HUDEP-2 (cell line): ENCODE data around the gene MTURN.
"Not testable (repeated sequence)": the region's sequence is repeated elsewhere in the genome, so short reads cannot be mapped to it uniquely, and the experiment has no call there.

Experiments
- DNase-seq, 76 experiments: peaks; one replicate each; lab custom pipeline; 2025; ENCODE audit not compliant: unreplicated experiment in 76 of 76; lab: John Stamatoyannopoulos, UW

The MTURN gene

GRCh38 chr7:30176463-30177109 is 41.8 kb downstream of the MTURN start:
- DNase-seq, result peak in 22 of 76 experiments; percentile 7 to 58 (median 22)

DNA sequence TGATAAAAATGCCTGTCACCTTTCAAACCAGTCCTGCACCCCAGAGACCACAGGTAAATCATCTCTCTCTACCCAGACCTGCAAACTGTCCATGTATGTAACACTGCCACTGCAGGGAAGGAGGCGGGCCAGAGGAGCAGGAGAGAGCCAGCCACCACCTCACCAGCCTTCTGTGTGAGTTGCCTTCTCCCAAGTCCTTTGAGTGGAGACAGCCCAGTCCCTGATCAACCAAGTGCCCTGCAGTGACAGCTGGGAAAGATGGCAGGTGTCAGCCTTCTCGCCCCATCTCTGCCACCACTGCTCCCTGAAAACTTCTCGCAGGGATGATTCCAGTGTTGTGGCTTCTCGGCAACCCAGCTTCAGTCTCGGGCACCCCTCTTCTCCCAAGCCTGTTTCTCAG is 42.4 kb downstream of the MTURN start:
- DNase-seq, result no peak

GRCh38 chr7:30177965-30178364 is 43.2 kb downstream of the MTURN start:
- DNase-seq, result no peak

DNA sequence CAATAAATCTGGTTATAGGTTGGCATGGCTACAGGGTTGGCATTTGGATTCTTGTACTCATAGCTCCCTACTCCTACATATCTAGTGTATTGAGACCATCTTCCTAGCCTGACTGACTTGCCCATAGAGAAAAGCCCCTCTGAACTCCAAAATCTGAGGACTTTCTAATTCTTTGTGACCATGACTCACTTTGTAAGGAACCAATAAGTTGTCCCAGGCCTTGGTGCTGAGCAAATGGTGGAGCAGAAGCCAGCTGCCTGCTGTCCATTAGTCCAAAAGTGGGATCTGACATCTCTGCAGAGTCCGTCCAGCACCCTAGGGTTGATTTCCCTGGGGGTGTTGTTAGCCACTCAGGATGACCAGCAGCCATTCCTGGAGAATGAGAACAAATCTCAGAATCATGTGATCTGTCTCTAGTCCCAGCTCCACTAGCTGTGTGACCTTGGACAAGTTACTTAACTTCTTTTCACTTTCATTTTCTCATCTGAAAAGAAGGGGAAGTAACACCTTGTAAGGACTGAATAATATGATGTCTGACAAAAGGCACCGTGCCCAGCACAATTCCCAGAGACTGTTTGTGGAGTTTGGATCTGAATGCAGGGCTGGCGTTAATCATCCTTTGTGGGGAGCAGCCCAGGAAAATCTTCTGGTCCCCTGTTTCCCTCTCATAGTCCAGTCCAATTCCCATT is 44.1 kb downstream of the MTURN start:
- DNase-seq, result no peak

- DNase-seq, result no peak
Measured at GRCh38 chr7:30180718-30181117, 45.9 kb downstream of the MTURN start.

- DNase-seq, result no peak
Measured at GRCh38 chr7:30181211-30181610, 46.4 kb downstream of the MTURN start.

DNA sequence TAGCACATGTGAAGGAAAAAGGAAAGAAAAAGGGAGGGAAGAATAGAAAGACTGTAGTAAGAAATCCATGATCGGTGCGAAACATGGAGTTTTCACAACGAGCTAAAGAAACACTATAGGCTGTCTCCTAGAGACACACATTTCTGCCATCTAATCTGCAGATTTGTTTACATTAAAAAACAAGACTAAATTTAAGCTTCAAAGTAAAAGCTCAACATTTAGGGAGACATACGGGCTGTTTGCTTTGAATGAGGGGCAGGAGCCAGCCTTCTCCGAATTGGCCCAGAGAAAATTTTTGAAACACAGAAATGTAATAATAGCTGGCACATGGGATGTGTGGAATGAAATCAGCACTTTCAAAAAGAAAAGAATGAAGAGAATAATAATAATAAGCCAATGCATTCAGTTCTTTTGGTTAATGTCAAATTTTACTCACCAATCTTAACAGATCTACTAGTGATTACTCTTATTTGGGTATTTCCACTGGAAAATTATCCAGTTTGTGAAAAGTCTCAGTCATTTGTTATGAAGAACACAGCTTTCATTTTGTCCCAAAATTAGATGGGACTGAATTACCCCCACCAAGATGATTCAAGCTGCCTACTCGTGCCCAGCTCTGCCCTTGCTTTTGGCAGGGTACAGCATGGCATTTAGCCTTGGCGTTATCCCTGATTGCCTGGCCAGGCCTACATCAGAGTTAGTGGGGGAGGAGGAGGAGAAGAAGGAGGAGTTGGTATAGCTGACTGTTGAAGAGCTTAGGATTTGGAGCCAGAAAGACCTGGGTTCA is 47.1 kb downstream of the MTURN start:
- DNase-seq, result no peak

DNA sequence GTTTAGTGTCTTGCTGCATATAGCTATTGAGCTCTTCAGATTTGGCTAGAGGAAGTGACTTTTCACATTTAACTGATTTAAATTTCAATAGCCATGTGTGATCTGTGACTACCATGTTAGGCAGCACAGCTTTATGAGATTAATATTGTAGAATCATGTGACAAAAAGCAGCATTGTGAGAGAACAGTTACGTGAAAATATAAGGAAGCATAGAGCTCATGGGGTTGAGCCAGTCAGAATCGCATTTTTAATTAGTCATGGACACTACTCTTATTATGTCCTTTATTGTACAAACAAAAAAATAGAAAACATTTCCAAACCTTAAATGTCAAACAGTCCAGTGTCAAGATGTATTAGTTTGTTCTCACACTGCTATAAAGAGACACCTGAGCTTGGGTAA is 48.0 kb downstream of the MTURN start:
- no peak for DNase-seq

DNA sequence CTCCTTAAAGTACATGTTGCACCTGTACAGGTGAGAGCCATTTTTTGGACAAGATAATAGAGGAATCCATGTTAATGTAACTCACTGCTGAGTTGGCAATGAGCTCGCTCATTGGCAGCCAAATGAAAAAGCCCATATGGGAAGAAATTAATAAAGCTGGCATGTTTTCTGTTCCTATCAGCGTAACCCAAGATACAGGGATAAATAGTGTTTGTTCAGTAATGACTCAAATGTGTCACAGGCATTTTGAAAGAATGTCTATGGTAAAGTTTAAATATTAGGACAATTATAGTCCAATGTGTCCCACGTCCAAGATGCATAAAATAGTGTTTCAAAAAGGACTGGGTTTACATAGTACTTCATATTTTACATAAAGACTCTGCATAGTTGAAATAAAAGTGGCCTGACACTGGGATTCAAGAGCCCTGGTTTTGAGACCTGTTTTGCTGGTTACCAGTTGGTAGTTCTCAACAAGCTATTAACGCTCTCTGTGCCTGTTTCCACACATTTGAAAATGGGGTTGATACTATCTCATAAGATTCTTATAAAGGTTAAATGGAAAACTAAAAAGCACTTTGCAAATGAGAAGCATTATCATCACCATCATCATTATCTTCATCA is 49.1 kb downstream of the MTURN start:
- no peak for DNase-seq

GRCh38 chr7:30184791-30185487 is 50.2 kb downstream of the MTURN start:
- DNase-seq, result no peak

GRCh38 chr7:30185496-30185895 is 50.7 kb downstream of the MTURN start:
- no peak for DNase-seq

GRCh38 chr7:30186725-30187124 is 51.9 kb downstream of the MTURN start:
- no peak for DNase-seq

GRCh38 chr7:30187513-30187912 is 52.7 kb downstream of the MTURN start:
- DNase-seq, result no peak

GRCh38 chr7:30188381-30188780 is 53.6 kb downstream of the MTURN start:
- not testable (repeated sequence) for DNase-seq

- no peak for DNase-seq
Measured at GRCh38 chr7:30188811-30189210, 54.0 kb downstream of the MTURN start.

DNA sequence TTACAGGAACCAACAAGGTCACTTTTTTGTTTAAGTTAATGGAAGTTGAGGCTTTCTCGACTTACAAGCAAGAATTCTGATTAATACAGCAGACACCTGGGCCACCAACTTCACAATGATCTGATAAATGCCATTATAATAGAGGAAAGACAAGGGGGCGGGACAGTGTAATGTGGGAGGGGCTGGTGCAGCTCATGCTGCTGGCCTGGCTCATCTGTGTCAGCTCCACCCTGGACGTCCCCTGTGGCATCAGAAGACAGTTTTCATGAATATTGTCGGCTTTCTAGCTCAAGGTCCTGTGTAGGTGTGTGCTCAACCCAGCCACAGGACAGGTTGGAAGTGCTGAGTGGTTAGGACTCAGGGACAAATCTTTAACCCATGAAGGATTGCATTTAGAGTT is 57.0 kb downstream of the MTURN start:
- no peak for DNase-seq

GRCh38 chr7:30193336-30193943 is 58.7 kb downstream of the MTURN start:
- no peak for DNase-seq

DNA sequence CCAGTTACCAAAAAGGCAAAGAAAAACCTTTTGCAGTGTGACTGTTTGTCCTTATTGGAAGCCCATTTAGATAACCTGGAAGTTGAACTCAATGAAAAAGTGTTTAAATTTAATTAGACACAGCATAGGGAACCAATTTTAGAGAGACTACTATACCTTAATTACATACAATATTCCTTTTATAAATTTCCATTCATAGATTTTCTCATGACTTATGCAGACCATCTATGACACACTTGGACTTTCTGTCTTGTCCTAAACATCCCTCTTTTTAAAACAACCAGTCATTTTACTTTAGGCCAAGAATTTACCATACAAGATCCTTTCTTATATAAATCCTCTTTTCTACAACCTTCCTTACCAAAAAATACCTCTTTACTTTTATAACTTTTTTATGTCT is 61.6 kb downstream of the MTURN start:
- DNase-seq, result no peak

DNA sequence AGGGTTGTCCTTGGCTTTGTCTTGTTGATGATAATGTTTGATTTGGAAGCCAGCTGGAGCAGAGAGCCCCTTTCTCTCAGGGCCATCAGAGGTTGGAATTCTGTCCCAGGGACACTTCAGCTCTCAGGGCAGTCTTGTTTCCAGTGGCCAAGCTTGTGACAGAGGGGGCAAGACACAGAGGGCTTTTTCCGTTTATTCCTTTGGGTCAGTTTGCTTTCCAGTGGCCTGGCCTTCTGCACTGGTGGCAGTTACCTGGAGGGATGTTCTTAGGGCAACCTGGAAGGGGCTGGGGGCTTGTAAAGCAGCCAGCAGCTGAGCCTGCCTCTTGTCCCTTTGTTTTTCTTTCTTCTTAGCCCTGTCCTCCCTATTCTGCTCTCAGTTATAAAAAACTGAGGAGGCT is 62.7 kb downstream of the MTURN start:
- no peak for DNase-seq

- DNase-seq, result no peak
Measured at GRCh38 chr7:30199271-30199670, 64.5 kb downstream of the MTURN start.
